ENCODE results near the gene PLA2G2F.

DNA sequence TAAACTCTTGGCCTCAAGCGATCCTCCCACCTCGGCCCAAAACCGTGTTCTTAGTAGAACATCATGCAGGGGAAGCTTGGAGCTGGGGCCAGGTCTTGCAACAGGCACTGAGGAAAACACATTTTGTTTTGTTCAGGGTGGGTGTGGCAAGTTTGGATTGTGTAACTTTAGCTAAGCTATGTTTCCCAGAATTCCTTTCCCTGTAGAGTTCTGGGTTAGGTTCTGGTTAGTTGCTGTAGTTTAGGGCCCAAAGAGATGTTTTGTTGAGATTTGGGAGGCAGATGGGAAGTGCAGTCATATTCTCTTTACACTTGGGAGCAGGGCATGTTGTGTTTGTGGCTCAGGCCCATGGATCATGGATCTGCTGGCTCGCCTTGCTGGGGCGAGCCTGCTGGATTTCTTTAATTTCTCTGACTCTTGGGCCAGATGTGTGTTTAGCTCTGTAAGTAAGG lies 45.2 kb upstream of the PLA2G2F start:
- no peak for TF ChIP-seq POLR2A (IDR thresholded peaks at IDR 0.05)
- TF ChIP-seq, protein P1, sequence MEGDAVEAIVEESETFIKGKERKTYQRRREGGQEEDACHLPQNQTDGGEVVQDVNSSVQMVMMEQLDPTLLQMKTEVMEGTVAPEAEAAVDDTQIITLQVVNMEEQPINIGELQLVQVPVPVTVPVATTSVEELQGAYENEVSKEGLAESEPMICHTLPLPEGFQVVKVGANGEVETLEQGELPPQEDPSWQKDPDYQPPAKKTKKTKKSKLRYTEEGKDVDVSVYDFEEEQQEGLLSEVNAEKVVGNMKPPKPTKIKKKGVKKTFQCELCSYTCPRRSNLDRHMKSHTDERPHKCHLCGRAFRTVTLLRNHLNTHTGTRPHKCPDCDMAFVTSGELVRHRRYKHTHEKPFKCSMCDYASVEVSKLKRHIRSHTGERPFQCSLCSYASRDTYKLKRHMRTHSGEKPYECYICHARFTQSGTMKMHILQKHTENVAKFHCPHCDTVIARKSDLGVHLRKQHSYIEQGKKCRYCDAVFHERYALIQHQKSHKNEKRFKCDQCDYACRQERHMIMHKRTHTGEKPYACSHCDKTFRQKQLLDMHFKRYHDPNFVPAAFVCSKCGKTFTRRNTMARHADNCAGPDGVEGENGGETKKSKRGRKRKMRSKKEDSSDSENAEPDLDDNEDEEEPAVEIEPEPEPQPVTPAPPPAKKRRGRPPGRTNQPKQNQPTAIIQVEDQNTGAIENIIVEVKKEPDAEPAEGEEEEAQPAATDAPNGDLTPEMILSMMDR (IDR thresholded peaks at IDR 0.05), result no peak

Measured in testis (tissue), 2 donors.